Measurements from ENCODE around the gene CLPTM1L.

Gene CLPTM1L

GRCh38 chr5:1344975-1345838, at the start of gene CLPTM1L:
TSS of gene CLPTM1L (minus strand) at chr5:1345099. CDS start at chr5:1344841, 258 bp downstream.
- DNase-seq = no peak

DNA sequence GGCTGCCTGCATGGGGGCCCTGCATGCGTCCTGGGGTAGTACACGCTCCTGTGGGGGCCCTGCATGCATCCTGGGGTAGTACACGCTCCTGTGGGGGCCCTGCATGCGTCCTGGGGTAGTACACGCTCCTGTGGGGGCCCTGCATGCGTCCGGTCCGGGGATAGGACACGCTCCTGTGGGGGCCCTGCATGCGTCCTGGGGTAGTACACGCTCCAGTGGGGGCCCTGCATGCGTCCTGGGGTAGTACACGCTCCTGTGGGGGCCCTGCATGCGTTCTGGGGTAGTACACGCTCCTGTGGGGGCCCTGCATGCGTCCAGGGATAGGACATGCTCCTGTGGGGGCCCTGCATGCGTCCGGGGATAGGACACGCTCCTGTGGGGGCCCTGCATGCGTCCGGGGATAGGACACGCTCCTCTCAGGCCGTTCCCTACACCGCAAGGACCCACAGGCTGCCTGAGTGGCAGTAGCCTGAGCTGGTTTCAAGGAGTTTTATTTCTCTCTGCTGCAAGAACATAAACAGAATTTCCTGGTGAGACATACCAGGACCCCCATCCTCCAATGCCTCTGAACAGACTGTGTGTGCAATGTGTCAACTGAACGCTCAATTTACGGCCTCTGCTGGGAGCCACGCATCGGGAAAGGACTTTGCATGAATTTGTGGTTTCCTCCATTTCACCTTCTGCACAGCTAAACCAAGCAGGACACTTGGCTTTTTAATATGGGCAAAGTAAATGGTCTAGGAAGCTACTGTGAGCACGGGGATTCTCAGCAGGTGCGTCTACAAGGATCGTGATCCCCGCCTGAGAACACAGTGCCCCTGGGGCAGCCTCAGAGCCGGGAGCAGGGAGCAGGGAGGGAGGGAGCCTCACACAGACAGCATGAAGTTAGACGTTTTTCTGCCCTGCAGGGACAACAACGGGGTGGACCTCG, 48.9 kb upstream of the CLPTM1L start:
- no peak for DNase-seq

GRCh38 chr5:1392801-1393565, 48.1 kb upstream of the CLPTM1L start:
- no peak for DNase-seq

DNA sequence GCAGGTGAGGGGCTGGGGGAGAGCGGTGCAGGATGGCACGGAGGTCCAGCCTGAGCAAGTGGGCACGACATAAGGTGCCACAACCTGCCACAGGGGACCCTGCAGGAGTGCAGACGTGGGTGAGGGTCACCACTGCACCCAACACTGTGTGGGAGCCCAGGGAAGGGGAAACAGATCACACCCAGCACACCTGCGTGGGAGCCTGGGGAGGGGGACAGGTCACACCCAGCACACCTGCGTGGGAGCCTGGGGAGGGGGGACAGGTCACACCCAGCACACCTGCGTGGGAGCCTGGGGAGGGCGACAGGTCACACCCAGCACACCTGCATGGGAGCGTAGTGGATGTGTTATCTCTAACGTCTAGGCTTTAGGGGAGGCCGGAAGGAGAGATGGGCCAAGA, 47.4 kb upstream of the CLPTM1L start:
- no peak for DNase-seq

DNA sequence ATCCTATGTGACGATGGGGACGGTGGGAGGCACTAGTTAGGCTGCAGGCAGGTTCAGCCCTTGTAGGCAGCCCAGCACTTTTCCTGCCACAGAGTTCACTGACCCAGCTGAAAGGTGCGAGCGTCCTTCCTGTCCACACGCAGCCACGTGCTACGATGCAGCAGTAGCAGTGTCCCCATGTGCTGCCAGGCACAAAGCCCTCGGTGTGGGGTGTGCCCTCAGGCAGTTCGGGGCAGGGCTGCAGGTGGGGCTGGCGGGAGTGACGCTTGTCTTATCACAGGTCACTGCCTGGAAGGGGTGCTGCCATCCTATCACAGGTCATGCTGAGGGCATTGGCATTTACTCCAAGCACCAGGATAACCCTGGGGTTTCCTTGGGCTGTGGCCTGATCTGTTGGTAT, 46.8 kb upstream of the CLPTM1L start:
- DNase-seq = no peak

DNA sequence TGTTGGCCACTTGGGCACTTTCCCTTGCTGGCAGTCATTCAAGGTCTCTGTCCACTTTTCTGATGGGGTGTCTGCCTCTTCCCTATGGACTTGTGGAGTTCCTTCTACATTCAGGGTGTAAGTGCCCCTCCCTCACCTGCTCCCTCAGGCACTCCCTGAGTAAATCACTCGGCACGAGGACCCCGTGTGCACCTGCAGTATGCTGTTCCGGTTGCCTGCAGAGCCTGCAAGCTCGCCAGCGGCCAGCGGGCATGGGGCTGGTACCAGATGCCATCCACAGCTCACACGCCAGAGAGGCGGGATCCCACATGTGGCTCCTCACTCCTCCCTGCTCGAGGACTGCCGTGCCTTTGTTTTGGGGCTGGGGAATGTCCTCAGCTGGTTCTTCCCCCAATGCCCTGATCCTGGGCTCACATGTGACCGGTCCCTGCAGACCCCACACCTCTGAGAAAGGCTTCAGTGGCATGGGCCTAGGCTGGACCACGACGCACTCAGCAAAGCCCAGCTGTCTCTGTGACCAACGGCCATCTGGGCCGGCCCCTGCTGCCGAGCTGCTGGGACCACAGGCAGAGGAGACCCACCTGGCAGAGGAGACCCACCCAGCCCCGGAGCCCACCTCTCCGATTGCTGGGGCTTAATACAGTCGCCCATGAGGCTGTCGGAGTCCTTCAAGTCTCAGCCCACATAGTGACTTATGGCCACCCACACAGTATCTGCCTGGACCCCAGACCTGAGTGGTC, 46.1 kb upstream of the CLPTM1L start:
- DNase-seq = no peak

DNA sequence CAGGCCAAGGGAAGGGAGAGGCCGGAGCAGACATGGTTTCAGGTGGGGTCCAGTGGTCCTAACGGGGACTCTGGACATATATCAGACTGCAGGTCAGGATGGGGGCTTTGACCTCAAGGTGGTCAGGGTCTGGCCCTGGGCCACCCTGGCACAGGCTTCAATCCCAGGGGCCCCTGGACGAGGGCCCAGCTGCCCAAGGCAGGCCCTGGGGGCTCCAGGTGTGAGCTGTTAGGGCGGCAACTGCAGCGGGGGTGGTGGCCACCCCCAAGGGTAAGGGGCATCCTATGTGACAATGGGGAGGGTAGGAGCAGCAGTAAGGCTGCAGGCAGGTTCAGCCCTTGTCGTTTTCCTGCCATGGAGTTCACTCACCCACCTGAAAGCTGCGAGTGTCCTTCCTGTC, 45.4 kb upstream of the CLPTM1L start:
- no peak for DNase-seq

DNA sequence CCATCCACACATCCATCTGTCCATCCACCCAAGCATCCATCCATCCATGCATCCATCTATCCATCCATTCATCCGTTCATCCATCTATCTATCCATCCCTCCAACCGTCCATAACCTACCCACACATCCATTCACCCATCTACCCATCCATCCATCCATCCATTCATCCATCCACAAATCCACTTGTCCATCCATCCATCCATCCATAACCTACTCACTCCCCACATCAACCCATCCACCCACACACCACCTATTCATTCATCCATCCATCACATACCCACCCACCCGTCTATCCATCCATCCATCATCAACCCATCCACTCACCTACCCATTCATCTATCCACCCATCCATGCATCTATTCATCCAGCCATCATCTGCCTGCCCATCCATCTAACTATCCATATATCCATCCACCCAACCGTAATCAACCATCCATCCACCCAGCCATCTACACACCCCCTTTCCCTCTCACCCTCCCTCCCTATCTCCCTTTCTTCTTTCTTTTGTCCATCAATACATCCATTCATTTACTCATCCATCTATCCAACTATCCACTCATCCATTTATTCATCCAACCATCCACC, 43.6 kb upstream of the CLPTM1L start:
- DNase-seq = no peak

DNA sequence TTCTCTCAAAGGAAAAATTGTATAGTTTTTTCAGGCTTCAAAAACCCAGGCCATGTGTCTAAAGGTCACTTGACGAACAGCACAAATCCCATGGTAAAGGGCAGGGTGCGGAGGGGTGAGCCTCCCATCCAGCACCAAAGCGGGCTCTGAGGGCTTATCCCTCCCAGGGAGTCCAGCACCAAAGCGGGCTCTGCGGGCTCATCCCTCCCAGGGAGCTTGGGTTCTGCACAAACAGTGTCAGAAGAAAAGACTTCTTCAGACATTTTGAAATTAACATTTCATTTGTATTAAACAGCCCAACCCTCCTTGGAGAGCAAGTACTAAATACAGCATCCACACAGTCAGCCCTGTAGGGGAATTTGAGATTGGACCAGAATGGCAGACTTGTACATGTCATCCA, 43.0 kb upstream of the CLPTM1L start:
- DNase-seq = no peak

- no peak for DNase-seq
These were observed 42.3 kb upstream of the CLPTM1L start for GRCh38 chr5:1387059-1387755.

- no peak for DNase-seq
These were observed 41.4 kb upstream of the CLPTM1L start for GRCh38 chr5:1386274-1386717.

GRCh38 chr5:1385395-1386273, 40.7 kb upstream of the CLPTM1L start:
- no peak for DNase-seq

DNA sequence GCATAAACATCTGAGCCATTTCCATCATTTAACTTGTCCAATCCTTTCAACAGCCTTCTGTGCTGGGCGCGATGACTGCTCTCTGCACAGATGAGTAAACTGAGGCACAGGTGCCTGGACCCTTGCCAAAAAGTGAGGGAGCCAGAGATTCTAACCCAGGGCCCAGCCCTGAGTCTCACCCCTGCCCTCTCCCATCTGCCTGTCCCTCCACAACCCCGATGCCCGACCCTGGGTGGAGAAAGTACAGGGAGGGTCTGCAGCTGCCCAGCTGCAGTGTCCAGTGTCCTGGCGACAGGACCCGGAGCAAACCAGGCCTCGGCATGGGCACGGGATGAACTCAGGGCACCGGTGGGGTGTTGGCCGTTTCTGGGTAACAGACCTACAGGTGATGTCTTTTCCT, 39.6 kb upstream of the CLPTM1L start:
- no peak for DNase-seq

- no peak for DNase-seq
These were observed 39.0 kb upstream of the CLPTM1L start for GRCh38 chr5:1383886-1384401.

DNA sequence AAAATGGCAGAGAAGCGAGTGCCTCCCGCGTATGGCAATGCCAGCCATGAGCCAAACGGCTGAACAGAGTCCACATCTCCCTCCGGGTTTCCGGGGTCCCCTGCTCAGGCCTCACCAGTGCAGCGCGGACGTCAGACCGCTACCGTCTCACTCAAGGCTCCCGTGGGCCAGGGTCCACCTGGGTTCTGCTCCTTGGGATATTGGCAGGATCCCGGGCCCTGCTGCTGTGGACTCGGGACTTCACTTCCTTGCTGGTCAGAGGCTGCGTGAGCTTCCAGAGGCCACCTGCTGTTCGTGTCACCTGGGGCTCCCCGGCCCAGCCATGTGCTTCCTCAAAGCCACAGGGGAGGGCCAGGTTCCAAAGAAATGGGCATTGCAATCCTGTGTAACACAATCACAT, 38.4 kb upstream of the CLPTM1L start:
- DNase-seq = no peak

- no peak for DNase-seq
These were observed 37.4 kb upstream of the CLPTM1L start for GRCh38 chr5:1382248-1382700.

GRCh38 chr5:1381370-1382247, 36.7 kb upstream of the CLPTM1L start:
- DNase-seq = no peak

- DNase-seq = no peak
These were observed 36.0 kb upstream of the CLPTM1L start for GRCh38 chr5:1380910-1381309.

Data from NCI-H187 treated with DMSO at 0.1 percent for 48 hours (cell line).